ENCODE measurements around the gene CYP46A1. TPM values are rescaled to one million over a fixed set of nuclear protein-coding genes. Genes with fewer than 3 reads are reported as not detected.
"Not testable (repeated sequence)": the region's sequence is repeated elsewhere in the genome, so short reads cannot be mapped to it uniquely, and the experiment has no call there.

The CYP46A1 gene
- polyA plus RNA-seq, 1 donor = 3.4 TPM

DNA sequence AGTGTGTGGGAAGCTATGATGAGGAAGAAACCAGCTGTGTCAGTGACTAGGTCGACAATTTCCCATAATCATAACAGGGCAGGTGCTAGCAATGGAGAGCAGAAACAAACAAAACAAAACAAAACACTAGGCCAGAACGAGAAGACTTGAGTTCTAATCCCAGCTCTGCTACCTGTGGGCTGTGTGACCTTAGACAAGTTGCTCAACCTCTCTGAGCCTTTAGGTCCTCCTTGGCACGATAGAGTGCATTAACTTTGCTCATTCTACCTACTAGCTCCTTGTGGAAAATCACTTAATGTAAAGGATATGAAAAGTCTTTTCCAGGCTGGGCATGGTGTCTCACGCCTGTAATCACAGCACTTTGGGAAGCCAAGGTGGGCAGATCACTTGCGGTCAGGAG, 27.9 kb upstream of the CYP46A1 start:
- DNase-seq = no peak

DNA sequence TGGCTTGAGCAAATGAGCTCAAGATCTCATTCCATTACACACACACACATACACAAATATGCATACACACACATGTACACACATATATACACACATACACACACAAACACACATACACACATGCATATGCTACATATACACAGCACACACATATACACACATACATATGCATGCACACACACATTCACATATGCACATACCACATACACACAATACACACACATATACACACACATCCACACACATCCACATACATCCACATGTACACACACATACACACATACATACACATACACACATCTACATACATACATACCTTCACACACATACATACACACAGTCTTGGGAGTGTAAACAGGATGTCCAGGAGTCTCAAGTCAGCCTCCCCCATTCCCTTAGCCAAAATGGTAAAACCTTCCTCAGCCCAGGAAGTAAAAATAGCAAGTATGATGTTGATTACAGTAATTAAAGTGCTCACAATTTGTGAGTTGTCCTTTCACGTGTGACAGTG, 26.4 kb upstream of the CYP46A1 start:
- no peak for DNase-seq

DNA sequence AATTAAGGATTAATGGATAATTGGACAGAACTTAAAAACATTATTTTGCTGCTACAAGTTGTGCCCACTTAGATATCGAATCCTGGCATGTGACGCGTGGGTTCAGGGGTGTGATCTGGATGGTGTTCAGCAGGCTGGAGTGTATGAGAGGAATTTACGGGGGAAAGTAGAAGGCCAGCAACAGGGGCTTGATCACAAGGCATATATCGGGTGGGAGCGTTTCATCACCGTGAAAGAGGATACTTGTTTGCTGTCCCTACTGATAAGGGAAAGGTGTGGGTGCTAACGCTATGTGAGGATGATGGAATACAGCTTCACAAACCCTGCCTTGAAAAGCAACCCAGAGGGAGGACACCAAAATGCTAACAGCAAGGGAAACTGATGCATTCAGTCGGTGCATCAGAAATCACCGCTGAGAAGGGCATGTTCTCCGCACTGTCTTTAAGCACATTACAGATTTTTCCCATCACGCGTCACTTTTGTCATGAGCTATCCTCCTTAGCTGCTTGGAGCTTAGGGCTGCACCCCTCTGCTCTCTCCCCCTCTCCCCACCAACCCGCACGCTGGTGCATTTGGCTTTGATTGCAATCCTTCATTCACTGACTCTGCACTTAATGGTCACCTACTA, 25.8 kb upstream of the CYP46A1 start:
- no peak for DNase-seq

DNA sequence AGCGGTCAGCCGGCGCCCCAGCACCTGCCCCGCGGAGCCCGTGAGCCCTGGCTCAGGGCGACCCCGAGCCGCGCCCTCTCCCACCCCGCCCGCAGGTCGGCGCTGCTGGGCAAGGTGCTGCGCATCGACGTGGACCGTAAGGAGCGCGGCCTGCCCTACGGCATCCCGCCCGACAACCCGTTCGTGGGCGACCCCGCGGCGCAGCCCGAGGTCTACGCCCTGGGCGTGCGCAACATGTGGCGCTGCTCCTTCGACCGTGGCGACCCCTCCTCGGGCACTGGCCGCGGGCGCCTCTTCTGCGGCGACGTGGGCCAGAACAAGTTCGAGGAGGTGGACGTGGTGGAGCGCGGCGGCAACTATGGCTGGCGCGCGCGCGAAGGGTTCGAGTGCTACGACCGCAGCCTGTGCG, 24.8 kb upstream of the CYP46A1 start:
- DNase-seq = no peak

DNA sequence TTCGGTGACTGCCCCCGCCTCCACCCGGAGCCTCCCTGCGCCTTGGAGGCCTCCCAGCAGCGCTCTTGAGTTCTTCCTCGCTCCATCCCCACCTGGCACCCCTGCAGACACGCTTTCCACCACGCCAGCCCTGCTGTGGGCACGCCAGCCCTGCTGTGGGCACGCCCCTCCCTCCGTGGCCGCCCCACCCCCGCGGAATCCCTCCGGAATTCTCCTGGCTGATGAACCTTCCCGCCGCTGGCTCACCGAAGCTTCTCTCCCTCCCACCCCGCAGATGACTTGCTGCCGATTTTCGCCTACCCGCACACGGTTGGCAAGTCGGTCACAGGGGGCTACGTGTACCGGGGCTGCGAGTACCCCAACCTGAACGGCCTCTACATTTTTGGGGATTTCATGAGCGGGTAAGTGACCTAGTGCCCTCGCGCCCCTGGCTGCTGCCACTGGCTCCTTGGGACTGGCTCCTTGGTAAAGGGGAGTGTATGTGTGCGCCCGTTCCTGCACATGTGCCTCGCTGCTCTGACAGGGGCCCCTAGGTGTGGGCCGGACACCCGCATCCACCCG, 24.0 kb upstream of the CYP46A1 start:
- no peak for DNase-seq

DNA sequence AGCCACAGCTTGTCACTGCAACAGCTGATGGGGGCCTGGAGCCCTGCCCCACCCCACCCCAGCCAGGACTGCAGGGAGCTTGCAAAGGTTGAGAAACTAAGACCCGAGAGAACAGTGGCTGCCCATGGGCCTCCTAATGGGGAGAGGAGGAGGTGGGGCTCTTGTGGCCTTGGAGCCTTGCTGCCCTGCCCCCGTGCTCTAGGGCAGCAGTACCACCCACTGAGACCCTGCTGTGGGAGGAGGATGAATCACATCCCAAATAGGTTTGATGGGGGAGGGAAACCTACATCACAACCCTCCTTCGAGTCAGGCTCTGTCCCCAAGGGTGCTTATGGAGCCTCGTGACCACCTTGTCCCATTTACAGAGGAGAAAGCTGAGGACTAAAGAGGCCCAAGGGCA, 23.3 kb upstream of the CYP46A1 start:
- DNase-seq = no peak

DNA sequence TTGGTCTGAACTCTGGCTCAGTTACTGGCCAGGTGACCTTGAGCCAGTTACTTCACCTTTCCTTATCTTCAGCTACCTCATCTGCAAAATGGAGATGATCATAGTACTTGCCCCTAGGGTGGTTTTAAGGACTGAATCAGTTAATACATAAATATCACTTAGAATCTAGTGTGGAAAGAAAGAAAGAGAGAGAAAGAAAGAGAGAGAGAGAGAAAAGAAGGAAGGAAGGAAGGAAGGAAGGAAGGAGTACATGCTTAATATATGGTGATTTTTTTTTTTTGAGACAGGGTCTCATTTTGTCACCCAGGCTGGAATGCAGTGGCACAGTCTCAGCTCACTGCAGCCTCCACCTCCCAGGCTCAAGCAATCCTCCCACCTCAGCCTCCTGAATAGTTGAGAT, 22.9 kb upstream of the CYP46A1 start:
- DNase-seq = not testable (repeated sequence)

DNA sequence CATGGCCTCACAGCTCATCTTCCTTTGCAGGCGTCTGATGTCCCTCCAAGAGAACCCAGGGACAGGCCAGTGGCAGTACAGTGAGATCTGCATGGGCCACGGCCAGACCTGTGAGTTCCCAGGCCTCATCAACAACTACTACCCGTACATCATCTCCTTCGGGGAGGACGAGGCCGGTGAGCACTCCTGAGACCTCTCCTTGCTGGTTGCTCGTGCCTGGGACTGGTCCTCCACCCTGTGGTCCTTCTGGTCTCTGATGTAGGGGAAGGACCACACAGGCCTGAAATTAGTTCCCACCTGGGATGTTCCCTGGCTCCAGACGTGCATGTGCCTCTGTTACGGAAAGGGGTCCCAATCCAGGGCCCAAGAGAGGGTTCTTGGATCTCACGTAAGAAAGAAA, 21.3 kb upstream of the CYP46A1 start:
- no peak for DNase-seq

DNA sequence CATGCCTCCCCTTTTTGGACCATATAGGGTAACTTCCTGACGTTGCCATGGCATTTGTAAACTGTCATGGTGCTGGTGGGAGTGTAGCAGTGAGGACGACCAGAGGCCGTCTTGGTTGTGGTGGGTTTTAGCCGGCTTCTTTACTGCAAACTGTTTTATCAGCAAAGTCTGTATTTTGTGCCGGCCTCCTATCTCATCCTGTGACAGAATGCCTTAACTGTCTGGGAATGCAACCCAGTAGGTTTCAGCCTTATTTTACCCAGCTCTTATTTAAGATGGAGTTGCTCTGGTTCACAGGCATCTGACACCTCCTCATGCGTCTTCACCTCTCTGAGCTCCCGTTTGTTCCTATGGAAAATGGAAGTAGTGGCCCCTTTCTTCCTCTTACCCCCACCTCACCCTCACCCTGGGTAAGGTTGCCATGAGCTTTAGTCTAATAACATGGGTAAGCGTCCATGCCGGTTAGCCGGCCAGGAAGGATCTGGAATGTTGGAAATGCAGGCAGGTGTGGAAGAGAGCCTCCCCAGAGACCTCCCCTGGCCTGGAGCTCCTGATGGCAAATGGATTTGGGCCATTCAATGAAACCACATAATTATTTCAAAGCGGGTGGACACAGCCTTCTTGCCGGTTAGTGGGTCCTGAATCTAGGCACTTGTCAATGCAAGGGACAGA, 20.6 kb upstream of the CYP46A1 start:
- no peak for DNase-seq

DNA sequence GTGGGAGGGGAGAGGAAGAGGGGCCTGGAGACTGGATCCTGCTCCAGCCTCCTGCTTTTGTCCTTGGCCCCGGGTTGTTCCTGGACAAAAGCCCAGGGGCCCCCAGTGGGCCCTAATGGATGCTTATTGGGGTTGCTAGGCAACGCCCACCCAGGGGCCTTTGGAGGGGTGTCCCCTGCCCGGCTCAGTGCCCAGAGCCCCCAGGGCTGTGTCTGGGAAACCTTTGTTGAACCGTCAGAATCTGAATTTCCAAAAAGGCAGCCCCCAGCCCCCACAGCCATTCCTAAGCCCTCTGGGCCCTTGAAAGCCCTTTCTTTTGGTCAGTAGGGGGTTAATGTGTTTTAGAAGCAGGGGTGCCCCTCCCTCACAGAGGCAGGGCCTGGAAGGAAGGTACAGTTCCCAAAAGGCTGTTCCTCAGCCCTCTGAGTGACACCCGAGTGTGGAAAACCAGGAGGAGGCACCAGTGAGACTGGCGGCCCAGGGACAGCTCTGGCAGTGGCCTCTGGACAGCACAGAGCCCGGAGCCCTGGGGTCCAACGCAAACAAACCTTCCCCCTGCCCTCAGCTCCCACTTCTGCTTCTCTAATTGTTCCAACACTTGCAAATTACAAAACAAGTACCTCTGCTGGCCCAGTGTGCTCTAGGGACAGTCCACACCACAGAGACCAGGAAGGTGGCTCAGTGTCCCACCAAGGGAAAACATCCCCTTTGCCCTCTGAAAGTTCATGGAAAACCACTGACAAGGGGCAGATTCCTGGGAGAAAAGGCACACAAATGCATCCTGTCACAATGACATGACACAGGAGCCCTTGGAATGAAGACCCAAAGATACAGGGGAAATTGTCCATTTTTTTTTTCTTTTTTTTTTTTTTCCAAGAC, 19.8 kb upstream of the CYP46A1 start:
- no peak for DNase-seq

DNA sequence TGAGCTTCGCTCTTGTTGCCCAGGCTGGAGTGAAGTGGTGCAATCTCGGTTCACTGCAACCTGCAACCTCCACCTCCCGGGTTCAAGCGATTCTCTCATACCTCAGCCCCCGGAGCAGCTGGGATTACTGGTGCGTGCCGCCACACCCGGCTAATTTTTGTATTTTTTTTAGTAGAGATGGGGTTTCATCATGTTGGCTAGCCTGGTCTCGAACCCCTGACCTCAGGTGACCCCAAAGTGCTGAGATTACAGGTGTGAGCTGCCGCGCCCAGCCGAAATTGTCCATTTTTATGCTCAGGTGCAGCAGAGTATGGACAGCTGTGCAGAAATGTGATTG, 19.2 kb upstream of the CYP46A1 start:
- no peak for DNase-seq

DNA sequence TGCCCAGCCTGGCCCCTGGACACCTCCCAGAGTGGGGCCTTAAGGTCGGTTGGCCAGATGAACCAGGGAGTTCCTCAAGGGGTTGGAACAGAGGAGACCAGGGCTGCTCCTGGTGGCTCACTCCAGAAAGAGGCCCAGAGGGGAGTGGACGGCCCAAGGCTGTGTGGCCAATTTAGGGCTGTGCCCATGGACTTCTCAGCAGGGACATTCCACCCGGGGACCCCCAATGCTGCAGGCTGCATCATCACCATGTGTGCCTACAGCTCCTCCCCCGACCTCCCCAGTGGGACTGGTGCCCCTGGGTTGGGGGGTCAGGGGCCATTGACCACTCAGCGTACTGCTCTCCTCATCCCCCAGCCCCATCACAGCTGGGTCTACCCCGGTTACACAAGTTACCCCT, 17.6 kb upstream of the CYP46A1 start:
- no peak for DNase-seq

DNA sequence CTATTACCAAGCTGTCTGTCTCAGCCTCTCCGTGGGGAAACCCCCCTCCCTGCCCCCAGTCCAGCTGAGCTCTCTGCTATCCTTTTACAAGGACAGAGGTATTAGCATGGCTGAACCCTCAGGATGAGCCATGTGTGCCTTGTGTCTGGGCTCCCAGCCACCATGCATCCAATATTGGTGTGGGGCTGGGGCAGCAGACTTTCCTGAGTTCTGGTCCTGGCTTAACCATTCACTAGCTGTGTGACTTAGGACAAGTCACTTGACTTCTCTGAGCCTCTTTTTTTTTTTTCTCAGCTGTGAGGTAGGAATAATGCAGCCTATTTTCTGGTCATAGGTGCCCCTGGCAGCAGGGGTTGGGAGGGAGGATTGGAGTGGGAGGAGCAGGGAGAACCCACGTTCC, 17.1 kb upstream of the CYP46A1 start:
- DNase-seq = no peak

DNA sequence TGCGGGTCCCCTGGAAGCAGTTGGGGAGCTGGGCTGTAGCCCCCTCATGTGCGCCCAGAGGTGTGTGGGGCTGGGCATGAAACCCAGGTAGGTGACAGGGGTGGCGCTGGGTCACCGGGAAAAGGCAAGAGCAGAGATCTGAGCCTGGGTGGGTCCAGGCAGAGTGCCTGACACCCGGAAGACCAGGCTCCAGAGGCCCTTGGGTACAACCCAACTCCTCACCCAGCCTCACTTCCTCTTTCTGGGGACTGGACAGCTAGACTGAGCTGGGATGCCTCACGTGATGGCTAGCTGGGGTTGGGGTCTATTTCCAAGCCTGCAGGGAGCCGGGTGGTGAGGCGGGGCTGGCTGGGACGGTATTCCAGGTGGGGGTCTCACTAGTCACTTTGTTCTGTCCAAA, 16.3 kb upstream of the CYP46A1 start:
- no peak for DNase-seq

DNA sequence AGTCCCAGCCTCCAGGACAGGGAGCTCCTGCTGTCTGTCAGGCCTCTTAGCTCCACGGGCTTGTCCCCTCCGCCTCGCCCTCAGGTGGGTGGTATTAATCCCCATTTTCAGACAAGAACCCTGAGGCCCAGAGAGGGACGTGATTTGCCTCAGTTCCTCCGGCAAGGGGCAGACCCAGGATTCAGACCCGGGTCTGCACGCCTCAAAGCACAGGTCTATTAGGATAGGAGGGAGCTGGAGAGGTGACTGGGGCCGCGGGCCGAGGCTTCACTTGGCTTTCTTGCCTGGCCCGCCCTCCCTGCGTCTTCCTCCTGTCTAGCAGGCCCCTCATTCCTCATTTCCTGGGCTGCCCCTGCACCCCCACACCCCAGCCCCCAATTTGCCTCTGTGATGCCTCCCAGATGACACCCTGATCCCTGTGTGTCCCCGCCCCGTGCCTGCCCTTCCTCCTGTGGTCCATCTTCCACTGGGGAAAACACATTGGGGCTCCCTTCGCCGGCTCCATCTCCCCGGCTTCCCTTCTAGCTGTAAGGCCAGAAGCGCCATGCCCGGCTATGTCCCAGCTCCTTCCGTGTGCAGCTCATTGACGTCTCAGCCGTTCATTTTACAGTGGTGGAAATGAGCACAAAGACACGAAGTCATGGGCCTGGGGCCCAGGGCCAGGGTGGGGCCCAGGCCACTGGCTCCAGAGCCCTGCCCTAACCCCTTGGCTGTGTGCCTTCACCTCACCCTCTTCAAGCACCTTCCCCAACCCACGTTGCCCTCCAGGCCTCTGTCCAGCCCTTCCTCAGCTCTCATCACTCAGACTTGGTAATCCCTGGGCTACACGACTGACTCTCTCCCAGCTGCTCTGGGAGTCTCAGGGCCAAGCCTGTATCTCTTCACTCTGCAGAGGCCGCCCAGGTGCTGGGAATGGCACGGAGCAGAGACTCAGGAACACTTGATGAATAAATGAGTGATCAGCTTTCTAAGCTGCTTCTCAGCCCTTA, 15.5 kb upstream of the CYP46A1 start:
- DNase-seq = no peak

DNA sequence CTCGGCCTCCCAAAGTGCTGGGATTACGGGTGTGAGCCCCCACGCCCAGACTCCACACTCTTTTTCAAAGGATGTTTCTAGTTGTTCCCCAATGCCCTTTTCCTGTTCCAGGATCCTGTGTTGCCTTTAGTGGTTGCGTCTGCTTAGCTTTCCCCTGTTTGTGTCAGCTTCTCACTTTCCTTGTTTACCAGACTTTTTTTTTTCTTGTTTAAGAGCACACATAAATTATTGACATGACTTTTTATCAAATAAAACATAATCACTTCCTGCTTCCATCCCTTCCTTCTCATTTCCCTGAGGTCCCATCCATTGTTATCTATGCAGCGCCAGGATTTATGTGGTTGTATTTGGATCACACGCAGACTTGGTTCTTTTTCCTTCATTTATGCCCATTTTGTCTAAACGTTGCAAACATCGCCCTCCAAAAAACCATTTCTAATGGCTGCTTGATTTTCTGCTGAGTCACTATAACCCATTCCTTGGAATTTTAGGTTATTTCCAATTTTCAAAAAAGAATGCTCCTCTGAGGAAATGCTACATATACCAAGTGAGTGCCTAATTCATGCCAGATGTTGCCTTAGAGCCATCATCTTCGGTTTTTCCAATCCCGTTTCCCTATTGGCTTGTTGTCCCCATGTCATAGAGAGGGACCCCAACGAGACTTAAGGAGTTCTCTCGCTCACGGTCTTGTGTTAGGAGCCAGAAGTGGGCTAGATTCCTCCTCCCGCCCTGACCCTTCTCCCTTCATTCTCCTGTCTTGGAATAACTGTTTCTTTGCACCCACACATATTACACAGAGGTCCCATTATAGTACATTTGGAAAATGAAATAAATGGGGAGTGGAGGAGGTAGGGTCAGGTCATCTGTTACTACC, 13.5 kb upstream of the CYP46A1 start:
- DNase-seq = no peak

DNA sequence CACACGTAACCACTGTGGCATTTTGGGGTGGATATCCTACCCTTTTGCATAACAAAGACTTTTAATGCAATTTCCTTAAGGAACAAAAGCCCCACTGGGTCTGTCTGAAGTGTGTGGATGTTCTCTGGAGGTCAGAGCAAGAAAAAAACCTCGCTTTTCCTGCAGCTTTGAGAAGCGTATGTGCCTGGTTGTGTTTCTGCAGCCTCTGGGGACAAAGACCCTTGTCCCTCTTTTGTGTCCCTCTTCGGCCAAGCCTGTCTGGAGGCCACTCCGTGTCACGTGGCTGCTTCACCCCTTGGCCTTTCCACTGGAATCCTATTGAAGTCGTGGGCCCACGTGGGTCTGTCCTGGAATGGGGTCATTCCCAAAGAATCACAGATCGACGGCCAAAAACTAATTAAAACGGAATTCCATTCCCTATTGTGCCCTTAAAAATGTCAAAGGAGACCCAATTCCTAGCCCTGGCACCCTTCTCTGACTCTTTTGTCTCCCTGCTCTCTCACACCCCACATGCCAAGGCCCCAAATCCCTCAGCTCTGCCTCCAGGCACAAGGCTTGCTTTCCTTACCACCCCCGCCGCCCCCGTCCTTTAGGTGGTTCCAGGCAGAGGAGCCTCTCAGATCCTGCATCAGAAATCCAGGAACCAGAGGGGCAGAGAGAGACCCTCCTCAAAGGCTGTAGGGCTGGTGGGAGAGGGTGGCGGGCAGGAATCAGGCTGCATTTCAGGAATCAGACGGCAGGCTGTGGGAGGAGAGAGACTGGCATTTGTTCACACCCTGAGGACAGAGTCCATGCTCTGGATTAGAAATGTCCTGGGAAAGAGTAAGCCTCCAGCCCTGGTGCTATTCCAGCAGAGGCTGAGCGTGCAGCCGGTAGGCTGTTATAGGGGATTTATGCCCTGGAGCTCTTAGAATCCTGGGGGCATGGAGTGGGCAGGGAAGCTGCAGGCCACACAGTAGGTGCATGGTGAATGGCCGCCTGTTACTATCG, 12.6 kb upstream of the CYP46A1 start:
- DNase-seq = no peak

DNA sequence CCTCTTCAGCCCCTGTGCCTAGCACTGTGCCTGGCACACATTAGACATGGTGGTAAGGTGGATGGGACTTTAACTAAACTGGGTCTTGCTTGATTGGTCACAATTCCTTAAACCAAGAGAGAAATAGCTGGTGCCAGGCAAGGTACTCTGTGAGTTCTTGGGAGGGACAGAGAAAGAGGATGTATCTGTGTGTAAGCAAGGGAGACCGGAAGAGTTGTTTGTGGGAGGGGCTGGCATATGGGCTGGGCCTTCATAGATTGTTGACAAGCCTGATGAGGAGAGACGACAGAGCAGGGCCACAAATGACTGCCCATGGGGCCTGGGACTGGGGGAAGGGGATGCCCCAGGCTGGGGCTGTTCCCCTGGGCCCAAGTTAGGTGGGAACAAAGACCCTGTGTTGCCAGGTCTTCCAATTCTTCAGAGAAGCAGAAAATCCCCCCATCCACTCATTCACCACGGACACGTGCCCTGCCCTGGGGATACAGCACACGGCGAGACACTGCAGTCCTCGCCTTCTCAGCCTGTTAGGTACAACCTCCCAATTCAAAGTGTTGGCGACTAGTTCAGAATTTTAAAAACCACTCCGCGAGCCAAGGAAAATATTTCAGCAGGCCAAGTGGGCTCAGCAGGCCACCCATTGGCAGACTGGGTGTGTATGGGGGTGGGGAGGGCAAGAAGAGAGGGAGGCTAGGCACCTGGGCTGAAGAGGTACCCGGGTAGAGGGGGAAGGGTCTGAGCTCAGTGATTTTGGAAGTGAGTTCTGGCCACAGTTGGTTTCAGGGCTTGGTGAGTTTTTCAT, 11.4 kb upstream of the CYP46A1 start:
- no peak for DNase-seq
